GM18511 (cell line): ENCODE measurements around the gene ULK3.

Experiments
- ATAC-seq: cut with Tn5 transposase; IDR thresholded peaks from one replicate; pipeline ENCODE4 v1.9.1; 2021; ENCODE audit warnings: mild to moderate bottlenecking, moderate library complexity; ENCODE audit not compliant: unreplicated experiment

ULK3 gene

DNA sequence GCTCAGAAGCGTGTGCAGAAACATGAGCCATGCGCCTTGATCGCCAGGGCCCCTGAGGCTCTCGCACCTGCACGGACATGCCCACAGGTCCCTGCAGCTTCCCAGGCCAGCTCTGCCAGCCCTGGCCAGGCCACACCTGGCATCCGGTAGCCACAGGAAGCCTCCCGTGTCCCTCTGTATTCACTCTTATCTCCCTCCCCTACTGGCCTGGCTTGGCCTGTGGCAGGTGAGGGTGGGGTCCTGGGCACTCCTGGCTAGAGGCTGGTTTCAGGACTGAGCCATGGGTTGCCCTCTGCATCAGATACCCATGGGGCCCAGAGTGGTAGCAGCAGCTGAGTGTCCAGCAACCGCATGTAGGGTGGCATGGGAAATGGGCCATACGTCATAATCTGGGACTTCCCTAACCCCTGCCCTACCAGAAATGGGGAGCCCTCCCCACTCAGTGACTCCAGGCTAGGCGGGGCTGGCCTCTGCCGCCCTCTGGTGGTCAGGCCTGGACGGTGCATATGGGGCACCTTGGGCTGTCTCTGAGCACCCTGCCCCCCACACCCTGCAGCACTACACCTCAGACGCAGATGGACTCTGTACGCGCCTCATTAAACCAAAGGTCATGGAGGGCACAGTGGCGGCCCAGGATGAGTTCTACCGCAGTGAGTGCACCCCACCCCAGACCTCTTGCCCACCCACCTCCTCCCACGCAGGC is 42.9 kb downstream of the ULK3 start:
- ATAC-seq, result peak; percentile 78

- peak; percentile 18 for ATAC-seq
Measured at GRCh38 chr15:74799255-74799855, 43.6 kb downstream of the ULK3 start.

- ATAC-seq, result no peak
Measured at GRCh38 chr15:74798388-74799254, 44.3 kb downstream of the ULK3 start.

DNA sequence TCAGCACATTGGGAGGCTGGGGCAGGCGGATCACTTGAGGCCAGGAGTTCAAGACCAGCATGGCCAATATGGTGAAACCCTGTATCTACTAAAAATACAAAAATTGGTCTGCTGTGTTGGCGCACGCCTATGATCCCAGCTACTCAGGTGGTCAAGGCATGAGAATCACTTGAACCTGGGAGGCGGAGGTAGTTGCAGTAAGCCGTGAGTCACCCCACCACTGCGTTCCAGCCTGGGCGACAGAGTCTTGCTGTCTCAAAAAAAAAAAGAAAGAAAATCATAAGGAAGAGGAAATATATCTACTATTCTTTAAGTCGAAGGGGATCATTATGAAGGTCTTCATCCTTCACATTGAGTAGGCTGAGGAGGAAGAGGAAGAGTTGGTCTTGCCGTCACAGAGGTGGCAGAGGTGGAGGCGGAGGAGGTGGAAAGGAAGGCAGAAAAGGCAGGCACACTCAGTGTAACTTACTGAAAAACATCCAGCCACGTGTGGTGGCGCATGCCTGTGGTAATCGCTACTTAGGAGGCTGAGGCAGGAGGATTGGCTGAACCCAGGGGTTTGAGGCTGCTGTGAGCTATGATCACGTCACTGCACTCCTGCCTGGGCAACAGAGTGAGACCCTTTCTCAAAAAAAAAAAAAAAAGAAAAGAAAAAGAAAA is 46.9 kb downstream of the ULK3 start:
- no peak for ATAC-seq

GRCh38 chr15:74794970-74795349 is 48.0 kb downstream of the ULK3 start:
- ATAC-seq, result no peak

DNA sequence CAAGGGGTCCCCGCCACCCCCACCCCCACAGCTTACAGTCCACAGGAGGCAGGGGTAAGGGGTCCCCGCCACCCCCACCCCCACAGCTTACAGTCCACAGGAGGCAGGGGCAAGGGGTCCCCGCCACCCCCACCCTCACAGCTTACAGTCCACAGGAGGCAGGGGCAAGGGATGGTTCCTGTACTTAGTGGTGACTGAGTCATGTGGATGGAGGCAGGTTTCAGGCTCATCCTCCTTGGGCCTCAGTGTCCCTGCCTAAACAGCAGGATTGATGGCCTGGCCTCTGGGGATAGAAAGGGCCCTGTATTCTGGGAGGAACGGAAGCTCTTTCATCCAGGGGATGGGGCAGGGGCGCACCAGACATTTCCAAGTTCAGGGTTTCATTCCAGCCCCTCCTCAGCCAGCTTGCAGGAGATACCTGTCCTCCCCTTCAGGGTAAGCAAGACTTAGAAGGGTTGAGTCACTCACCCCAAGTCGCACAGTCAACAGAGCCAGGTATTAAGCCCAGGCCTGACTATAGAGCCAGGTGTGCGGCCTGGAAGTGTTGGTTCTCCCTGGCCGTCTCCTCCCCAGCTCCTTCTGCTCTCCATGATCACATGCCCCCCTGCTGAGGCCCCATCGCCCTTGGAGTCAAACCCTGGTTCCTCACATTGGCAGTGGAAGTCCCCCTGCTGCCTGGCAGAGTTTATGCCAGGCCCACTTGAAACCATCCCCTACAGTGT is 48.5 kb downstream of the ULK3 start:
- no peak for ATAC-seq

DNA sequence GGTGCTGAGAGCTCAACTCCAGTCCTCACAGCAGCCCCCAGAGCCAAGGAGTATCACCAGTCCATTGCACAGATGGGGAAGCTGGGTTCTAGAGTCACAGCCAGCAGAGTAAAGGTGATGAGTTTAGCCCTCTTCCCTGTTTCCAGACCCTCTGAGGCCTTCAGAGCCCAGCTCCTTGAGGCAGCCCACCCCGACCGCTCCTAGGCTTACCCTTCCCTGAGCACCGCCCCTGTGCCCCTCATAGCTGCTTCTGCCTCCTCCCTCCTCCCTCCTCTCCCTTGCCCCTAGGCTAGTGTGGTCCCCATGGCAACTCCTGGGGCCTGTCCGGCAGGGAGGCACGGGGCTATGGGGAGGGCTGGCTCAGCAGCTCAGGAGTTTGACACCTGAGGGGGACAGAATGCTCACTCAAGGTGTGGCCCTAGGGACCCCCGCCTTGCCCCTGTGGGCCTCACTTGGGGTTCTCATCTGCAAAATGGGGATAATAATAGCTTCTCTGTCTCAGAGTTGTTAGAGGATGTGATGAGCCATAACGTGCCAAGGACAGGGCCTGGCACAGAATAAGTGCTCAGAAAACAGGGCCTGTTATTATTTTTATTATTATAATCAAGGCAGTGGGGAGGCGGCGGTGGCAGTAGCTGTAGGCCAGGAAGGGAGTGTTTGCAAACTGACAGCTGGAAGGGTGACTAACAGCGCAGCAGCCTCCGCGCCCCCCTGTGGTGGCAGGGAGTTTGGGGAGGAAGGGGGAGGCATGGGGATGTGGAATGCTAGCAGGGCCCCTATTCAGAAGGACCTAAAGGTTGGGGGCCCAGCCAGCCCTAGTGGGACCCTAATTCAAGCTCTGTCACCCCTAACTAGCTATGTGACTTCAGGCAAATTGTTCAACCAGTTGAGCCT is 49.6 kb downstream of the ULK3 start:
- no peak for ATAC-seq

- ATAC-seq, result no peak
Measured at GRCh38 chr15:74792227-74793016, 50.5 kb downstream of the ULK3 start.

DNA sequence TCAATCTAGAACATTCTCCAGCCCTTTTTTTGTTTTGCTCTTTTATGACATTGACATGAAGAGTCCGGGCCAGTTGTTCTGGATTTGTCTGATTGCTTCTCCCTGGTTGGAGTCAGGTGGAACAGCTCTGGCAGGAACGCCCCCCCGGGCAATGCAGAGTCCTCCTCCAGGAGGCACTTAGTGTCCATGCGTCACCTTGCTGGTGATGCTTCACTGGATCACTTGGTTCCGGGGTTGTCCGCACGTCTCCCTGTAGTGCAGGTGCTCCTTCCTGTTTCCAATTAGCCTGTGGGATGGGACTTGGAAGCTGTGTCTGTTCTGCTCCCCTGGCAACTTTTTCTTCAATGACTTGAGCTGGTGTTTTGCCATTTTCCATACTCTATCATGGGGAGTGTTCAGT is 51.3 kb downstream of the ULK3 start:
- no peak for ATAC-seq

- no peak for ATAC-seq
Measured at GRCh38 chr15:74791007-74791406, 51.9 kb downstream of the ULK3 start.

DNA sequence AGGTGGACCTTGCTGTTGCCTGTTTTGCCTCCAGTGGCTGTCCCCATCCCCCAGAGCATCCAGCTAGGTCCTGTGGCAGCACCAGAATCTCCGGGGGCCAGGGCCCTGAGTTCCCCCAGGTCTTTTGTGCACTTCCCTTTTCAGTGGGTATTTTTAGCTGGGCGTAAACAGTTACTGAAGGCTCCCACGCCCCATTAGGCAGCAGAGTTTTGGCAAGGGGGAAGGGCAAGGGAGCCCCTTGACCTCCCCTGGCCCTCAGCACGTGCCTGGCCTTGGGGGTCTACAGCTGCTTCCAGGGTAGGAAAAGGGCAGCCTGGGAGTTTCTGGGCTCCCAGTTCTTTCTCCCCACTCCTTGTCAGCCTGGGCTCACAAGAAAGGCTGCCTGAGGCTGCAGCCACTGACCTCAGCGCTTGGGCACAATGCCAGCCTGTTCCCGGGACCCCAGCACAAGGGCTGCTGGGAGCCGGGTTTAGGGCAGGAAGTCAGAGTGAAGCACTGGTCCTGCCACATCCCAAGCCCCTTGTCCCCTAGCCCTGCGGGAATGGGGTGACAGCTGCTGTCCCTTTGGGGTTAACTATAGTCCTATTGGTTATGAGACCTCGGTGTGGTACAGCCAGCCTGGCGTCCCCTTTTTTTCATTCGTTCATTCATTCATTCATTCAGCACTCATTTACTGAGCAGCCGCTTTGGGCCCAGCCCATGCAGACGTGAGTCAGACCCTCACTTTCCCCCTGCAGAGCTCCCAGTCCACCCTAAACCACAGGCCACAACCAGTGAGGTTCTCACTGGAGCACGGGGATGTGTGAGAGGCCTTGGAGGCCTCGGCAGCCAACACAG is 52.7 kb downstream of the ULK3 start:
- ATAC-seq, result peak; percentile 32

- ATAC-seq, result no peak
Measured at GRCh38 chr15:74789741-74790079, 53.2 kb downstream of the ULK3 start.

DNA sequence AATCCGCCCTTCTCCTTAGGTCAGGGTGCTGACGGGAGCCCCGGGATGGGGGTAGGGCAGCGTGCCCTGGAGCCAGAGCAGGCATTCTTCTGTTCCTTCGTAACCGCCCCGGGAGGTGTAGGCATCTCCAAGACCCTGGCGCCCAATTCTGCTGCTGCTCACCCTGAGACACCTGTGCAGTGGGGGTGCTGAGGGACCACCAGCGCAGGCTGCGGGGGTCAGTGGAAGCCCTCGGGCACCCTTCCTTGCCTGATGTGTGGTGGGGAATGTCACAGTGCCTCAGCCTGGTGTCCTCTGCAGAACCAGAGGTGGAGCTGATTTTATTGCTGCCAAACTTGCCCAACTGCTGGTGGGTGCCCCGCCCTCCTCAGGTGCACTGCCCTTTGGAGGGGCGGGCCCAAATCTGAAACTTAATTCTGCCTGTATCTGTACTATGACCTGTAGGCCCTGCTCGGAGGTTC is 53.8 kb downstream of the ULK3 start:
- no peak for ATAC-seq

DNA sequence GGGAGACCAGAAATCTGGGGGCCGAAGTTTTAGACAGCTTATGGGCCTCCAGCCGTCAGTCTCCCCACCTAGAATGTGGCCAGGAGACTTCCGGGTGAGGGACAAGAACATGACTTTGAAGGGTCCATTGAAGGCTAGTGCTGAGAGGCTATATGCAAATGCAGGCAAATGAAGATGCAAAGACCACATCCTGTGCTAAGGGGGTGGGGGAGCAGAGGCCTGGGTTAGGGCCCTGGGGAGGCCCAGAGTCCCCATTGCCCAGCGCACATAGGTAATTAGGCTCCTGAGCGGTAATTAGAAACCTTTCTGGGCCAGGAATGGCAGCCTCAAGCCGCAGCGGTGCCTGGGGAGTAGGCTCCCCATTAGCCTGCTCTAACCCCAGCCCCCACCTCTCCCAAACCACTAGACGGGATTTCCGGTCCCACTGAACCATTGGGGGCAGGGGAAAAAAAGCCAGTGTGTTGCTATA is 54.2 kb downstream of the ULK3 start:
- peak; percentile 34 for ATAC-seq

GRCh38 chr15:74788042-74788682 is 54.8 kb downstream of the ULK3 start:
- no peak for ATAC-seq

DNA sequence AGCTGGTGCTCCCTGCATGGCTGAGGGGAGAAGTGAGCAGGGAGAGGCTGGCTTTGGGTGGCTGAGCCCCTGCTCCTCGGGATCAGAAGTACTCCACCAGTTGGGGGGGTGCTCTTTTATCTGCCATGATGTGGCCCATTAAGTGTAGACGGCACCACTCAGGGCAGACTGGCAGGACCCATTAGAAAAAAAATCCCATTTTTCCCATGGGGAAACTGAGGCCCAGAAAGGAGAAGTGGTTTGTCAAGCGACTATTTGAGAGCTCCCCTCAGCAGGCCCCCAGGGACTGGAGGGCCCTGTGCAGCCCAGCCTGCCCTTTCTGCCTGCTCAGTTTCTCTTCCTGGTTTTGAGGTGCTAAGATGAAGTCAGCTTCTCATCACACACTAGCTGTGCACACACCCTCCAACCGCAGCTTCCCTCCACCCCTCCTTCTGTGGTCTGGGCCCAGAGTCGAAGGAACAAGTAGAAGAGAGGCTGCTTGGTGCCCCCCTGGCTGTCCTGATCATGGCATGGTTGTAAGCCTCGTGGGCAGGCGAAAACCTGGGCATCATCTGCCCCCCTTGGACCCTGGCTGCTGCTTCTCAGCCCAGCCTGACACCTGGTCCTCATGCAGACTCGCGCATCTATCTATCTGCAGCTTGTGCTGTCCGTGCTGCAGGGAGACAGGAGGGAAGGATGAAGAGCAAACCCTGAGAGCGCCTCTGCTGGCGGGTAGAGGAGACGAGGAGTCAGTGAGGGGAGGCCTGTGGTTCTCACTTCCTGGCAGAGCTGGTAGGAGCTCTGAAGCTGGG is 55.5 kb downstream of the ULK3 start:
- ATAC-seq, result peak; percentile 52
